ENCODE measurements around the gene TMEM209.

Gene TMEM209

GRCh38 chr7:130221746-130222145, 16.5 kb upstream of the TMEM209 start:
- no peak overlapping the region for H3K4me3 ChIP-seq
- no peaks in the 10 kb centered on the region for H3K9me3 ChIP-seq
- no peaks in the 10 kb centered on the region for H3K27me3 ChIP-seq
- no peak overlapping the region for H3K27ac ChIP-seq
- TF ChIP-seq CTCF (IDR thresholded peaks at IDR 0.05) = no peak
- no peaks in the 10 kb centered on the region for H3K4me1 ChIP-seq
- DNase-seq = no peak
- intact Hi-C loops (cut with DNase I; ENCODE audit: low total_unique reads) = no loop called here
- H3K36me3 ChIP-seq = no peaks in the 10 kb centered on the region

- intact Hi-C loops (cut with DNase I; ENCODE audit: low total_unique reads) = no loop called here
- no peak for TF ChIP-seq CTCF (IDR thresholded peaks at IDR 0.05)
These were observed 14.7 kb upstream of the TMEM209 start for GRCh38 chr7:130219871-130220270.

DNA sequence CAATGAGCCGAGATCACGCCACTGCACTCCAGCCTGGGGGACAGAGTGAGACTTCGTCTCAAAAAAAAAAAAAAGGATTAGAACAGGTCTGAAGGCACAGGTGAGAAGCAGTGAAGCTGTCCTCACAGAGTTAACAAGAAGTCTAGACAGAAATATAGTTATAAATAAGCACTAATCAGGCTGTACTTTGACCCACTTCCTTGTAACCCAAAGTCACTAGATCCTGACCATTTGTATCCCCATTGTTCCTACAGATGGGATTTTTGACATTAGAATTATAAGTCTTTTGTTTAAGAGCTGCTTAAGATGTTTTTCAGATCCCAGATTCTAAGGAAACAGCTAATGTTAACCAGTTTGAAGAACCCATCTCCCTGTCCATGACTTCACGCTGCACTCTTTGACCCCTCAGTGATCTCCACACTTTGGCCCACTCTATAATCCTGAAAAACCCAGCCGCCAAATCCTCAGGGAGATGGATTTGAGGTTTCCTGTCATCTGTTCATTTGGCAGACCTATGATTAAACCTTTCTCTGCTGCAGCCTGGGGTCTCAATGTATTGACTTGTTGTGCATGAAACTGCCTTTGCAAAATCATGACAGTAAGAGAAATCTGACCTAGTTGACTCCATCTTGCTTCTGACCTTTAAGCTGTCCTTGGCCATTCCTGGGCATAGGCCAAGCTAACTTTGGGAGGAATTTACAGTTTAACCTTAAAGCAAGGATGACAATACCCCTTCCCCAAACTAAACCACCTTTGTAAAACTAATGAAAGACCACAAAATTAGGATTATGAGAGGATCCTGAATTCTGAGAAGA, 13.8 kb upstream of the TMEM209 start:
- Histone ChIP-seq H3K27ac (no peak overlapping the region), H3K27me3 (no peaks in the 10 kb centered on the region), H3K36me3 (no peaks in the 10 kb centered on the region), H3K4me1 (no peaks in the 10 kb centered on the region), H3K9me3 (no peaks in the 10 kb centered on the region), H3K4me3 (no peak overlapping the region)
- no peak for TF ChIP-seq CTCF (IDR thresholded peaks at IDR 0.05)
- intact Hi-C loops (cut with DNase I; ENCODE audit: low total_unique reads) = no loop called here
- DNase-seq = no peak

More at GRCh38 chr7:130219871-130220270, 14.7 kb upstream of the TMEM209 start:
- H3K4me1 ChIP-seq = no peaks in the 10 kb centered on the region
- no peak overlapping the region for H3K4me3 ChIP-seq
- H3K36me3 ChIP-seq = no peaks in the 10 kb centered on the region
- H3K27ac ChIP-seq = no peak overlapping the region
- DNase-seq = no peak
- no peaks in the 10 kb centered on the region for H3K9me3 ChIP-seq
- no peaks in the 10 kb centered on the region for H3K27me3 ChIP-seq

GRCh38 chr7:130216750-130217149, 11.5 kb upstream of the TMEM209 start:
- H3K36me3 ChIP-seq = no peaks in the 10 kb centered on the region
- intact Hi-C loops (cut with DNase I; ENCODE audit: low total_unique reads) = no loop called here
- no peak for DNase-seq
- no peaks in the 10 kb centered on the region for H3K4me1 ChIP-seq
- H3K27me3 ChIP-seq = no peaks in the 10 kb centered on the region
- H3K27ac ChIP-seq = no peak overlapping the region
- H3K9me3 ChIP-seq = no peaks in the 10 kb centered on the region
- no peak for TF ChIP-seq CTCF (IDR thresholded peaks at IDR 0.05)
- no peak overlapping the region for H3K4me3 ChIP-seq

GRCh38 chr7:130216025-130216424, 10.8 kb upstream of the TMEM209 start:
- H3K4me1 ChIP-seq = no peaks in the 10 kb centered on the region
- no peak for DNase-seq
- no peaks in the 10 kb centered on the region for H3K36me3 ChIP-seq
- no peak overlapping the region for H3K27ac ChIP-seq
- no peaks in the 10 kb centered on the region for H3K9me3 ChIP-seq
- no peak overlapping the region for H3K4me3 ChIP-seq
- intact Hi-C loops (cut with DNase I; ENCODE audit: low total_unique reads) = no loop called here
- TF ChIP-seq CTCF (IDR thresholded peaks at IDR 0.05) = no peak
- H3K27me3 ChIP-seq = no peaks in the 10 kb centered on the region
